Parathyroid adenoma (tissue), 2 donors: ENCODE results near the gene NXPE3.
A peak's percentile ranks its signal among the peaks of the same experiment; 100 is the strongest.

Experiments used
- H2AFZ ChIP-seq: fragments of 300-600 bp; sonication (generic); one replicate; pipeline ENCODE4 v1.7.0; 2017; ENCODE audit warnings: antibody characterized with exemption, mild to moderate bottlenecking
- H3K27ac ChIP-seq: fragments of 300-600 bp; sonication (generic); one replicate; pipeline ENCODE4 v1.7.0; 2017
- H3K27me3 ChIP-seq: fragments of 300-600 bp; sonication (generic); one replicate; pipeline ENCODE4 v1.7.0; 2017; ENCODE audit warnings: low read length; ENCODE audit not compliant: control insufficient read depth, insufficient read depth
- H3K36me3 ChIP-seq: fragments of 300-600 bp; sonication (generic); one replicate; pipeline ENCODE4 v1.7.0; 2017; ENCODE audit warnings: low read length; ENCODE audit not compliant: control insufficient read depth, insufficient read depth
- H3K4me1 ChIP-seq: fragments of 300-600 bp; sonication (generic); one replicate; pipeline ENCODE4 v1.7.0; 2017; ENCODE audit warnings: control low read depth
- H3K4me2 ChIP-seq: fragments of 300-600 bp; sonication (generic); one replicate; pipeline ENCODE4 v1.7.0; 2017; ENCODE audit warnings: low read length
- H3K4me3 ChIP-seq: fragments of 300-600 bp; sonication (generic); one replicate; pipeline ENCODE4 v1.7.0; 2017; ENCODE audit warnings: low read depth, low read length
- H3K79me2 ChIP-seq: fragments of 300-600 bp; sonication (generic); one replicate; pipeline ENCODE4 v1.7.0; 2017; ENCODE audit warnings: control low read depth
- H3K9ac ChIP-seq: fragments of 300-600 bp; sonication (generic); one replicate; pipeline ENCODE4 v1.7.0; 2017; ENCODE audit warnings: mild to moderate bottlenecking
- H3K9me3 ChIP-seq: fragments of 300-600 bp; sonication (generic); one replicate; pipeline ENCODE4 v1.7.0; 2017; ENCODE audit warnings: low read length; ENCODE audit not compliant: control insufficient read depth
- CTCF ChIP-seq: fragments of 300-600 bp; sonication (generic); IDR thresholded peaks from one replicate; pipeline ENCODE4 v1.7.0; 2017; ENCODE audit warnings: antibody characterized with exemption, mild to moderate bottlenecking
- donor health status: primary hyperparathyroidism.

Gene NXPE3

GRCh38 chr3:101827211-101828174, 48.5 kb downstream of the NXPE3 start:
- no peak for TF ChIP-seq CTCF
- Histone ChIP-seq H3K4me3 (peak overlapping the region; percentile 23), H3K4me2 (peak overlapping the region; percentile 33), H3K9me3 (no peaks in the 10 kb centered on the region), H3K9ac (no peak overlapping the region), H3K36me3 (no peaks in the 10 kb centered on the region), H3K4me1 (peaks cover 9% of the 10 kb centered on the region), H2AFZ (peak overlapping the region; percentile 95), H3K27me3 (no peaks in the 10 kb centered on the region), H3K79me2 (no peaks in the 10 kb centered on the region), H3K27ac (peak overlapping the region; percentile 85)

GRCh38 chr3:101828276-101828675, 49.3 kb downstream of the NXPE3 start:
- Histone ChIP-seq H3K27me3 (no peaks in the 10 kb centered on the region), H3K27ac (peak overlapping the region; percentile 85), H3K4me3 (no peak overlapping the region), H3K36me3 (no peaks in the 10 kb centered on the region), H2AFZ (peak overlapping the region; percentile 95), H3K79me2 (no peaks in the 10 kb centered on the region), H3K9me3 (no peaks in the 10 kb centered on the region), H3K4me1 (peaks cover 11% of the 10 kb centered on the region), H3K9ac (no peak overlapping the region), H3K4me2 (no peak overlapping the region)
- no peak for TF ChIP-seq CTCF

- H3K9ac ChIP-seq, result no peak overlapping the region
- peak overlapping the region; percentile 85 for H3K27ac ChIP-seq
- no peaks in the 10 kb centered on the region for H3K27me3 ChIP-seq
- H3K79me2 ChIP-seq, result no peaks in the 10 kb centered on the region
- H3K4me2 ChIP-seq, result no peak overlapping the region
- peak overlapping the region; percentile 58 for H2AFZ ChIP-seq
- peaks cover 13% of the 10 kb centered on the region for H3K4me1 ChIP-seq
- no peaks in the 10 kb centered on the region for H3K9me3 ChIP-seq
- H3K36me3 ChIP-seq, result no peaks in the 10 kb centered on the region
- H3K4me3 ChIP-seq, result no peak overlapping the region
- no peak for TF ChIP-seq CTCF
These were observed 49.9 kb downstream of the NXPE3 start for GRCh38 chr3:101828691-101829436.

GRCh38 chr3:101829437-101829830, 50.4 kb downstream of the NXPE3 start:
- Histone ChIP-seq H3K79me2 (no peaks in the 10 kb centered on the region), H3K4me2 (no peak overlapping the region), H3K36me3 (no peaks in the 10 kb centered on the region), H3K27ac (peak overlapping the region; percentile 47), H3K9ac (no peak overlapping the region), H3K27me3 (no peaks in the 10 kb centered on the region), H3K9me3 (no peaks in the 10 kb centered on the region), H3K4me3 (no peak overlapping the region), H2AFZ (peak overlapping the region; percentile 58), H3K4me1 (peaks cover 13% of the 10 kb centered on the region)
- no peak for TF ChIP-seq CTCF
